ENCODE results near the gene TRPM6.

- no peak for TF ChIP-seq CTCF (IDR thresholded peaks at IDR 0.05 in 8 of 11, conservative IDR thresholded peaks at IDR 0.05 in 3 of 11)
- no peak for TF ChIP-seq POLR2AphosphoS5 (IDR thresholded peaks at IDR 0.05)
- TF ChIP-seq POLR2A (IDR thresholded peaks at IDR 0.05): no peak
These were observed 134.1 kb downstream of the TRPM6 start for GRCh38 chr9:74753650-74754049.

Measured in spleen (tissue), 7 donors.